HG03159 (cell line): ENCODE results near the gene TXLNA.

Experiments used
- ATAC-seq: cut with Tn5 transposase; IDR thresholded peaks from one replicate; pipeline ENCODE4 v1.9.1; 2021; ENCODE audit warnings: mild to moderate bottlenecking, moderate library complexity; ENCODE audit not compliant: unreplicated experiment

The TXLNA gene

DNA sequence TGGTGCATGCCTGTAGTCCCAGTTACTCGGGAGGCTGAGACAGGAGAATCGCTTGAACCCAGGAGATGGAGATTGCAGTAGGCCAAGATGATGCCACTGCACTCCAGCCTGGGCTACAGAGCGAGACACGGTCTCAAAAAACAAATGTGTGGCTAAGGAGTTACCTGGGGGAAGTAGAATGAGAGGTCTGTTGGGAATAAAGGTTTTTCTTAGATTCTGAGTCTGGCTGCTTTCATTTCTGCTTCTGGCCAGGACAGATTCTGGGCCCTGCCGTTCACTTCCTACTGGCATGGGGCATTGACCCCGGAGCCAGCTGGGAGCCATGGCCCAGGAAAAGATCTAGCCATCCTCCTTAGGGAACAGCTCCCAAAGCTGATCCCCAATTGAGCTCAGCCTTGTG is 29.0 kb downstream of the TXLNA start:
- ATAC-seq: no peak

DNA sequence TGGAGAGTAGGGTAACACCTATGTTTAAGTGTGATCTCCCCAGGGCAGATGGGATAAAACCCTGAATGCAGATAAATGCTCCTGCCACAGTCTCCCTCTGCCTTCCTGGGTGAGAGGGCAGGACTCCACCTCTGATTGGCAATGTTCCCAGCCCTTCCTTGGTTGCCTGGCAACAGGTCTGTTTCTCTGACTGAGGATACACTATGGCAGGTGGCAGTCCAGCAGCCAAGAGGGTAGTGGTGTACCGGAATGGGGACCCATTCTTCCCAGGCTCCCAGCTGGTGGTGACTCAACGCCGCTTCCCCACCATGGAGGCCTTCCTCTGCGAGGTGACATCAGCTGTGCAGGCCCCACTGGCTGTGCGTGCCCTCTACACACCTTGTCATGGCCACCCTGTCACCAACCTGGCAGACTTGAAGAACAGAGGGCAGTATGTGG is 29.4 kb downstream of the TXLNA start, which contains the start of gene DCDC2B:
Gene DCDC2B, plus strand, starts transcription at position 199 of the 438 bp plus-strand sequence. Its CDS starts 5 bp downstream, at position 204.
- ATAC-seq: no peak

DNA sequence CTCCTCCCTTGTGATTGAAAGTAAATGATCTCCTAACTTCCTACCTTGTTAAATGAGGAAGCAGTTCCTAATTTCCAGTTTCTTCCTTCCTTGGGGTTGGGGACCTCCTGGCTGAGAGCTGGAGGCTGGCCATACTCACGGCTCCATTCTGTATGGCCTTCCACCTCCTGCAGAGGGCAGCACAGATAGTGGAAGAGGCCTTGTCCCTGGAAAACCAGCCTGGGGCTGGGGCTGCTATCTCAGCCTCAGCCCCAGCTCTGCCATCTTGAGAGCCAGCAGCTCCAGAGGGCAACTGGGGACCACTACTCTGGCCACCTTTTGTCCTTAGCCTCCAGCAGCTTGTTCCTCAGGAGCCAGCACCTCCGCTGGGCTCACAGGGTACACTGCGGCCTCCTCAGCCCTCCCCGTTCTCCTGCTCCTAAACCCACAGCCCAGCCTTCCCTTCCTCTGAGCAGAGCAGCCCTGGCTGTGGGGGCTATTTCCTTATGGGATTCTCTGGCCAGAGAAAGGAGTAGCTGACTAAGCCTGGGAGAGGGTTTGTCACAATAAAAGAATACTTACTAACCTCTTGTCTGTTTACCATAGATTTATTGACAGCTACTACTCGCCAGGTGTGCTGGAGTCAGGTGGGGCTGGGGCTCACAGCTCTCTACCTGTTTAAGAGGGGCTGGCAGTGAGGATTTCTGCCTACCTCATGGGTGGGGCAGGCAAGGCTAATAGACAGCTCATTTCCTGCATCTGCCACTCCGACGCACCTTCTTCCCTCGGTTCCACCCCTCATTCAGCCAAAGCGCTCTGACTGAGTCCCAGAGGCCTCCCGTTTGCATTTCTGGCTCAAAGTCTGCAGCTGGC is 36.4 kb downstream of the TXLNA start:
- ATAC-seq: no peak

GRCh38 chr1:32216566-32216965 is 37.1 kb downstream of the TXLNA start:
- ATAC-seq: no peak

DNA sequence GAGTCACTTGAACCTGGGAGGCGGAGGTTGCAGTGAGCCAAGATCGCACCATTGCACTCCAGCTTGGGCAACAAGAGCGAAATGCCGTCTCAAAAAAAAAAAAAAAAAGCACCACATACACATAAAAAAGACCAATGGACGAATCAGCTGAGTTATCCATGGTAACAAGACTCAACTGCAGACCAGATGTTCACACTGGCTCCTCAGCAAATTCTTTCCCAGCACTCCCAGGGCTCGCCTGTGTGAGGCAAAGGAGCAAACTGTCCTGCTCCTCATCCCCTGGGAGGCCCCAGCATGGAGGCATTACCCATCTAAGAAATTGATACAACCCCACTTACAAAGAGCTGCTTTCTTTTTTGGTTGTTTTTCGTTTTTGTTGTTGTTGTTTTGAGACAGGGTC is 39.5 kb downstream of the TXLNA start:
- ATAC-seq: no peak

DNA sequence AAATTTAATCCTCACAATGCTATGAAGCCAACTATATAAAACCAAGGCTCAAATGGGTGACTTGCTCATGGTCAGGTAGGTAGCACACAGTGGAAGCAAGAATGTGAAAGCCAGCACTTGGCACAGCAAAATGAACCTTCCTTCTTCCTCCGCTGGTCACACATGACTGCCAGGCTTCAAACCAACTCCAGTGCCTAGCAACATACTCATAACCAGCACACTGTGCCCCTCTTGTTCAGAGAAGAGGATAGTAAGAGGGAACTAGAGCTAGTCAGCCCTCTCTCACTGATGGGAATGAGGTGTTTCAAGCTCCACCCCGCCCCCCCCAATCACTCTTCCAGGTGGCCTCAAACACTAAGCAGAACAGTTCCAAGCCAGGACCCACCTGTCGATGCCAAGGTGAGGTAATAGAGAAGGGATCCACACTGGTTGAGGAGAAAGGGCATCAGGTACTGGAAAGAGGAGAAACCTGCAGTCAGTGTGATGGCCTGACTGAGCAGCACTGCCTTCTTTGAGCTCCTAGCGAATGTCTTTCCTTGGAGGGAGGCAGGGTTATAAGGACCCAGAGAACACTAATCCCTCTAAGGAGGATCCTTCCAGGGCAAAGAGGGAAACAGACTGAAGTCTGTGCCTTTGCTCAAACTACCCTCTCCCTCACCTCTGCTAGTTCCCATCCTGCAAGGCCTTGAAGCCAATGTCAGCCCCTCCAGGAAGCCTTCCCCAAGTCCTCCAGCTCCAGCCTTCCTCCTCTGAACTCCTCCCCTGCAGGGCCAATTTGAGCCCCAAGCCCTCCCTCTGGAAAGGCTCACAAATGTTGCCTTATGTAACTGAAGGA is 41.5 kb downstream of the TXLNA start:
- ATAC-seq: no peak

DNA sequence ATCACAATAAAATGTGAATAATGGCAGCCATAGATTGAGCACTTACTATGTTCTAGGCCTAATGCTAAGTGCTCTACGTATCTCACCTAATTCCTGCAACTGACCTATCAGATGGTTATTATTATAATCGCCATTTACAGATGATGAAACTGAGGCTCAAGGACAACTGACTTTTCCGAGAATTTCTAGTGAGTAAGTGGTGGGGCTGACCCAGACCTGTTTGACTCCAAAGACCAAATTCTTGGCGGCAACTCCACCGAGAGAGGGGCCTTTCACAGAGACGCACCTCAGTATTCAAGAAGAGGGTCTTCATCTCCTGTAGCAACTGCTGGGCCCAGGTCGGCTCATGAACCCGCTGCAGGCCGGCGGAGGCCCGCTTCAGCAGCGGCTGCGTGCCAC is 42.1 kb downstream of the TXLNA start:
- ATAC-seq: no peak

DNA sequence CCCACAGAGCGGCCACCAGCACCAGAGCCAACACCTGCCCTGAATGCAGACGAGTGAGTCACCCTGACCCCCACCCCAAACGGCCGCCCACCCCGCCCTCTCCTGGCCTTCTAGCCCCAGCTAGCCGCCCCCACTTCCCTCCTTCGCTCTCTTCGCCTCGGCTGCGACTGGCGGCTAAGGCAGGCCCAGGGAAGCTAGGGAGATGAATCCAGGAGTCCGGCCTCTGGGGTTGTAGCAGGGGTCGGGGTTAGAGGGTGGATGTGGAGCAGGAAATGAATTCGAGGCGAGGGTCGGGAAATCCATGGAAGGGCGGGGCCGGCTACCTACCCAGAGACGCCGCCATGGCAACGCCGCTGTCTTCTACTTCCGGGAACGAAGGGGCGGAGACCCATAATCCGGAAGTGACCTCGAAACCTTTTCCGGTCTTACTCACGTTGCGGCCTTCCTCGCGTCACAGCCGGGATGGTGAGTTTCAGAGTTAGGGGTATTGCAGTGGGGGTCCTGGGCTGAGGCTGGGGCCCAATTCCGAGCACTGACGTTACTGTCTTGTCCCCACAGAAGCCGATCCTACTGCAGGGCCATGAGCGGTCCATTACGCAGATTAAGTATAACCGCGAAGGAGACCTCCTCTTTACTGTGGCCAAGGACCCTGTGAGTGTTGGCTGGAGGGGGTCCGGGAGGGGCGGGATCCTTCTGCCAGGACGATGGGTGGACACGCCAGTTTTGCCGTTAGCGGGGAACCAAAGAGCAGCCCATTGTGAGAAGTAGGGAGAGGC is 42.7 kb downstream of the TXLNA start, which contains the start of the genes EIF3I and TMEM234:
Gene EIF3I, plus strand, starts transcription at position 428 of the 776 bp plus-strand sequence. Its CDS starts 35 bp downstream, at position 463.
Gene TMEM234, minus strand, starts transcription at position 374 of the 776 bp plus-strand sequence. Its CDS starts 31 bp downstream, at position 343.
- ATAC-seq: peak; percentile 93

- no peak for ATAC-seq
Measured at GRCh38 chr1:32223683-32224082, 44.2 kb downstream of the TXLNA start.

GRCh38 chr1:32224285-32224684 is 44.8 kb downstream of the TXLNA start:
- ATAC-seq: no peak

DNA sequence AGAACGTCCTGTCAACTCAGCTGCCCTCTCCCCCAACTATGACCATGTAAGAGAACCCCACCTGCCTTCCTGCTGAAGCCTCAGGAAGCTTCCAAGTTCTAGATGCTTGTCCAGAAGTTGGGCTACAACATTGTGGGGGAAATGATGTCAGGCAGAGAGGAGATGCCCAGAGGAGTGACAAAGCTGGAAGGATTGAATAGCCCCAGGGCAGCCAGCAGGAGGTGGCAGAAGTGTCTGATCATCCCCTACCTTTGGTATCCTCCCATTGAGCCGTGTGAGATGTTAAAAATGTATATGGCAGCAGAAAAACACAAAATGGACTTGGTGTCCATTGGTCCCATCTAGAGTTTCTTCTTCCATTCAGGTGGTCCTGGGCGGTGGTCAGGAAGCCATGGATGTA is 49.3 kb downstream of the TXLNA start:
- ATAC-seq: no peak

DNA sequence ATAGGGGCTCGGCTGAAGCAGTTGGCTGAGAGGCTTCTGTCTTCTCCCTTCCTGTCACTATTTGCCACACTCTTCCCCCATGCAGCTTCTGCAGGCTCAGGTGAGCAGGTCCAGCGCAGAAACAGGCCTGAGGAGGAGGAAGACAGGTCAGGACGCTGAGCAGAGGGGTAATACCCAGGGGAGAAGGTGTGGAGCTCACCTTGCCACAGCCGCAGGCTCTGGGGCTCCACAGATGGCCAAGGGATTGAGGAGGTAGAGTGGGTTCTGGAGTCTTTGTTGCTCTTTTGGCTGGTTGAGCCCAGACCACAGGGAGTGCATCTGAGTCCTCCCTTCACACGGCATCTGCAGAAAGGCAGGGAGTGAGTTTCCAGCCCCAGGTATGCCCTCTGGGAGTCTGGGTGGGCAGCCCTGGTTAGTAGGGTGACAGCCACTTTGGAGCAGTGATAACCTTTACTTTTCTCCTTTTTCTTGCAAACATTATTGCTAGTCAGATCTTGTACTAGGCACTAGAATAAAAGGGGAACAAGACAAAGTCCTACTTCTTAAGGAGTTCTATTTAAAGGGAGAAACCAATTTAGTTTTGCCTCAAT is 52.5 kb downstream of the TXLNA start:
- no peak for ATAC-seq

GRCh38 chr1:32232558-32233304 is 53.3 kb downstream of the TXLNA start:
- ATAC-seq: no peak

- no peak for ATAC-seq
Measured at GRCh38 chr1:32234792-32235191, 55.3 kb downstream of the TXLNA start.

GRCh38 chr1:32239337-32239736 is 59.9 kb downstream of the TXLNA start:
- ATAC-seq: no peak

DNA sequence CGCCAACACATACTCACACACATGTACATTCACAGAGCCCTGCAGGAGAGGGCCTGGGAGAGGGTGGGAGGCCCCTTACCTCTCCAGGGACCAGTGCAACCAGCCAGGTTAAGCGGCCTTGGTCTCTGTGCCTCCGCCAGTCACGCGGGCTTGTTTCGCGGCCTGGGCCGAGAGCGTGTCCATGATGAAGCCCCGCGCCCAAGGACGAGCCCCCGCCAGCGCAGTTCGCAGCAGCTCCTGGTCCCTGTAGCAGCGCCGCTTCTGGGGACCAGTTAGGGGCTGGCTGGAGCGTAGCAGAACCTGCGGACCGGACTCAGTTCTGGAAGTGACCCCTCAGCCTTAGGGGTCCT is 60.3 kb downstream of the TXLNA start:
- no peak for ATAC-seq

GRCh38 chr1:32240140-32240951 is 60.9 kb downstream of the TXLNA start:
- no peak for ATAC-seq

- ATAC-seq: no peak
Measured at GRCh38 chr1:32241001-32241763, 61.7 kb downstream of the TXLNA start.
